ENCODE measurements around the gene TIMM17A. TPM values are rescaled to one million over a fixed set of nuclear protein-coding genes. Genes with fewer than 3 reads are reported as not detected.
A peak's percentile ranks its signal among the peaks of the same experiment; 100 is the strongest.

TIMM17A gene
- polyA plus RNA-seq, 4 donors = 34.8 to 58.3 (median 45.5) TPM

DNA sequence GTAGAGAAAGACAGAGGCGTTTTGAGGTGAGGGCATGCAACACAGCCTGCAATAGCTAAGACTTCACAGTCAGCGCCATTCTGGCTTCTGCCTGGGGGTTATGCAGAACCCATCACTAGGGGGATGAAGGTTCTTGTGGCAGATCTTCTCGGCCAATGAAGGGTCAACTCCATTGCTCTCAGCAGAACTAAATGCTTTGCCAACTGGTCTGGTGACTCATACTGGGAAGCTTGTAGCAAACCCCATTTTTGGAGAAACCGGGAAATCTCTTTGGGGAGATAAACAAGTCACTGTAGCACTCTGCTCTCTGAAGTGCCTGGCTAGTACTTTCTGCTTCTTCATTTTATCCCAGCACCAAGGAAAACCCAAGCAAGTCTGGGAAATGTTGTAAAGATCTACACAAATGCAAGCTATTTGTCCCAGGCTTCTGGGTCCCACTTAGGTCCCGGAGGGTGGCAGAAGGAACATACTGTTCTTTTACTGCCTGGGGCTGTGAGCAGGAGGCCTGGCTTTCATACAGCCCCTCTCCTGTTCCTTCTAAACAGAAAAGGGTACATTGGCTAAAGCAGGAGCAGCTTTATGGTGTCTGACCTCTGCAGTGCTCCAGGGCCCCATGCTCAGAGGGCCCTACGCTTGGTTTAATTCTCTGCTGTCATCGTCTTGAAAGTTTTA lies 37.8 kb upstream of the TIMM17A start:
- DNase-seq = no peak

DNA sequence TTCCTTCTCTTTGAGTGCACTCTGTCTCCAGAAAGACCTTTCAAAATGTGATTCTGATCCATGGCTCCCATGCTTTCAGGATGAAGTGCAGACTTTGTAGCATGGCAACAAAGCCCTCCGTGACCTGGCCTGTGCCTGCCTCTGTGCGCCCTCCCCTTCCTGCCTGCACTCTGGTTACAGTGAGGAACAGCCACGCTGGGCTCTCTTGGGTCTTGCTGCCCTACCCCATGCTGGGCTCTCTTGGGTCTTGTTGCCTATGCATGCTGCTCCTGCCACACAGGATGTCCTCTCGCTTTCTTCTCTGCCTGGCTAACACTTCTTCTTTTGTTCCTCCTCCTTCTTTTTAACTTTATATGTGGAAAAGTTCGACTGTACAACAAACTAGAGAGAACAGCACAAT lies 37.0 kb upstream of the TIMM17A start:
- Histone ChIP-seq H3K36me3 (ENCODE audit: control insufficient read depth in 3 of 3, insufficient read depth in 2 of 3, low read depth in 1 of 3, low read length in 3 of 3) (no peaks in the 10 kb centered on the region), H3K4me1 (ENCODE audit: control insufficient read depth in 3 of 3, insufficient read depth in 2 of 3, low read depth in 1 of 3, low read length in 2 of 3) (no peaks in the 10 kb centered on the region), H3K27ac (ENCODE audit: low read depth in 1 of 3, low read length in 2 of 3) (peak overlapping the region in 2 of 3 donors; percentile 9 to 75), H3K9me3 (ENCODE audit: control insufficient read depth in 2 of 2, insufficient read depth in 1 of 2, low read depth in 1 of 2, low read length in 1 of 2) (no peaks in the 10 kb centered on the region), H3K4me3 (ENCODE audit: low read depth in 1 of 3, low read length in 3 of 3) (no peak overlapping the region), H3K27me3 (ENCODE audit: control insufficient read depth in 3 of 3, insufficient read depth in 3 of 3, low read length in 3 of 3) (peaks cover 0 to 2% (median 0%) of the 10 kb centered on the region in 3 donors)
- DNase-seq = no peak
- WGBS, 3 donors = 79 to 85% (median 79%) methylated on average over 5 of the region's 5 CpGs
- FAIRE-seq = no peak

More for the DNA sequence above, 37.8 kb upstream of the TIMM17A start:
- Histone ChIP-seq H3K27me3 (ENCODE audit: control insufficient read depth in 3 of 3, insufficient read depth in 3 of 3, low read length in 3 of 3) (peaks cover 0 to 2% (median 0%) of the 10 kb centered on the region in 3 donors), H3K27ac (ENCODE audit: low read depth in 1 of 3, low read length in 2 of 3) (peak overlapping the region in 1 of 3 donors; percentile 75), H3K36me3 (ENCODE audit: control insufficient read depth in 3 of 3, insufficient read depth in 2 of 3, low read depth in 1 of 3, low read length in 3 of 3) (no peaks in the 10 kb centered on the region), H3K4me3 (ENCODE audit: low read depth in 1 of 3, low read length in 3 of 3) (no peak overlapping the region), H3K9me3 (ENCODE audit: control insufficient read depth in 2 of 2, insufficient read depth in 1 of 2, low read depth in 1 of 2, low read length in 1 of 2) (no peaks in the 10 kb centered on the region), H3K4me1 (ENCODE audit: control insufficient read depth in 3 of 3, insufficient read depth in 2 of 3, low read depth in 1 of 3, low read length in 2 of 3) (no peaks in the 10 kb centered on the region)
- WGBS, 3 donors = 67 to 85% (median 84%) methylated on average over 7 of the region's 7 CpGs
- no peak for FAIRE-seq

GRCh38 chr1:201921952-201922558 lies 33.2 kb upstream of the TIMM17A start:
- H3K9me3 ChIP-seq (ENCODE audit: control insufficient read depth in 2 of 2, insufficient read depth in 1 of 2, low read depth in 1 of 2, low read length in 1 of 2) = no peaks in the 10 kb centered on the region
- DNase-seq (no peak), FAIRE-seq (no peak)
- no peaks in the 10 kb centered on the region for H3K4me1 ChIP-seq (ENCODE audit: control insufficient read depth in 3 of 3, insufficient read depth in 2 of 3, low read depth in 1 of 3, low read length in 2 of 3)
- 77 to 93% (median 84%) methylated on average over 3 of the region's 3 CpGs for WGBS, 3 donors
- no peak overlapping the region for H3K4me3 ChIP-seq (ENCODE audit: low read depth in 1 of 3, low read length in 3 of 3)
- no peaks in the 10 kb centered on the region for H3K36me3 ChIP-seq (ENCODE audit: control insufficient read depth in 3 of 3, insufficient read depth in 2 of 3, low read depth in 1 of 3, low read length in 3 of 3)
- no peak overlapping the region for H3K27ac ChIP-seq (ENCODE audit: low read depth in 1 of 3, low read length in 2 of 3)
- H3K27me3 ChIP-seq (ENCODE audit: control insufficient read depth in 3 of 3, insufficient read depth in 3 of 3, low read length in 3 of 3) = no peaks in the 10 kb centered on the region

GRCh38 chr1:201925301-201925567 lies 30.1 kb upstream of the TIMM17A start:
- Histone ChIP-seq H3K36me3 (ENCODE audit: control insufficient read depth in 3 of 3, insufficient read depth in 2 of 3, low read depth in 1 of 3, low read length in 3 of 3) (no peaks in the 10 kb centered on the region), H3K9me3 (ENCODE audit: control insufficient read depth in 2 of 2, insufficient read depth in 1 of 2, low read depth in 1 of 2, low read length in 1 of 2) (no peaks in the 10 kb centered on the region), H3K4me3 (ENCODE audit: low read depth in 1 of 3, low read length in 3 of 3) (no peak overlapping the region), H3K27ac (ENCODE audit: low read depth in 1 of 3, low read length in 2 of 3) (no peak overlapping the region), H3K4me1 (ENCODE audit: control insufficient read depth in 3 of 3, insufficient read depth in 2 of 3, low read depth in 1 of 3, low read length in 2 of 3) (no peaks in the 10 kb centered on the region), H3K27me3 (ENCODE audit: control insufficient read depth in 3 of 3, insufficient read depth in 3 of 3, low read length in 3 of 3) (no peaks in the 10 kb centered on the region)
- WGBS, 3 donors = 67 to 75% (median 71%) methylated on average over 2 of the region's 2 CpGs
- DNase-seq (no peak), FAIRE-seq (no peak)

DNA sequence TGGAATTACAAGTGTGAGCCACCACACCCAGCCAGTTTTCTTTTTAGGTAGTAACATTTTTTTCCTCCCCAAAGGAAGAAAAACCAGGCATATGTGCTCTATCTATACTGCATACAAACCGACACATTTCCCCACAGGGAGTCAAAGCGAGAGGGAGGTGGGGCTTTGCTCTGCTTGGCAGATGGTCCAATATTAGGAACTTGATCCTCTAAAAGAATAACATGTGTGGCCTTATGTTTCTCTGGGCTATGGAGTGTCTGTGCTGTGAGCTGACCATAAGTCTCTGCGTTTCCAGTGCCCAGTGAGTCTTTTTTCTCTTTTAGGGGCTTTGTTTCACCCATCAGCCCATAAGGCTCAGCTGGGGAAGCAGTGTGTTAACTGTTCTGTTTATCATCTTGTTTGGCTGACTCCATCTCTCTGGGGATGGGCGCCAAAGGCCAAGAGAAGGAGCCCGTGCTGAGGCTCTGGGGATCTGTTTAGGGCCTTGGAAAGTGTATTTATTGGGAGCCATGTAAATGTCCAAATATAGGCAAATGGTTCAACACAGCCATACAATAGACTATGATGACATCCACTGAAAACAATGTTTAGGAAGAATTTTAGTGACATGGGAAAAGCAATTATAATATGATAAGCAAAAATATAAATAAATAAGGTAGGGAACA lies 29.2 kb upstream of the TIMM17A start:
- Histone ChIP-seq H3K36me3 (ENCODE audit: control insufficient read depth in 3 of 3, insufficient read depth in 2 of 3, low read depth in 1 of 3, low read length in 3 of 3) (no peaks in the 10 kb centered on the region), H3K9me3 (ENCODE audit: control insufficient read depth in 2 of 2, insufficient read depth in 1 of 2, low read depth in 1 of 2, low read length in 1 of 2) (no peaks in the 10 kb centered on the region), H3K4me1 (ENCODE audit: control insufficient read depth in 3 of 3, insufficient read depth in 2 of 3, low read depth in 1 of 3, low read length in 2 of 3) (no peaks in the 10 kb centered on the region), H3K27ac (ENCODE audit: low read depth in 1 of 3, low read length in 2 of 3) (peak overlapping the region in 1 of 3 donors; percentile 71), H3K4me3 (ENCODE audit: low read depth in 1 of 3, low read length in 3 of 3) (no peak overlapping the region), H3K27me3 (ENCODE audit: control insufficient read depth in 3 of 3, insufficient read depth in 3 of 3, low read length in 3 of 3) (no peaks in the 10 kb centered on the region)
- no peak for FAIRE-seq
- no peak for DNase-seq
- 64 to 86% (median 77%) methylated on average over 5 of the region's 5 CpGs for WGBS, 3 donors

- WGBS, 3 donors = 92 to 97% (median 92%) methylated on average over 3 of the region's 3 CpGs
- DNase-seq (no peak), FAIRE-seq (no peak)
- H3K4me3 ChIP-seq (ENCODE audit: low read depth in 1 of 3, low read length in 3 of 3) = no peak overlapping the region
- H3K27me3 ChIP-seq (ENCODE audit: control insufficient read depth in 3 of 3, insufficient read depth in 3 of 3, low read length in 3 of 3) = no peaks in the 10 kb centered on the region
- no peak overlapping the region for H3K27ac ChIP-seq (ENCODE audit: low read depth in 1 of 3, low read length in 2 of 3)
- H3K9me3 ChIP-seq (ENCODE audit: control insufficient read depth in 2 of 2, insufficient read depth in 1 of 2, low read depth in 1 of 2, low read length in 1 of 2) = no peaks in the 10 kb centered on the region
- H3K36me3 ChIP-seq (ENCODE audit: control insufficient read depth in 3 of 3, insufficient read depth in 2 of 3, low read depth in 1 of 3, low read length in 3 of 3) = no peaks in the 10 kb centered on the region
- no peaks in the 10 kb centered on the region for H3K4me1 ChIP-seq (ENCODE audit: control insufficient read depth in 3 of 3, insufficient read depth in 2 of 3, low read depth in 1 of 3, low read length in 2 of 3)
Observed at GRCh38 chr1:201928266-201928665, 27.0 kb upstream of the TIMM17A start.

DNA sequence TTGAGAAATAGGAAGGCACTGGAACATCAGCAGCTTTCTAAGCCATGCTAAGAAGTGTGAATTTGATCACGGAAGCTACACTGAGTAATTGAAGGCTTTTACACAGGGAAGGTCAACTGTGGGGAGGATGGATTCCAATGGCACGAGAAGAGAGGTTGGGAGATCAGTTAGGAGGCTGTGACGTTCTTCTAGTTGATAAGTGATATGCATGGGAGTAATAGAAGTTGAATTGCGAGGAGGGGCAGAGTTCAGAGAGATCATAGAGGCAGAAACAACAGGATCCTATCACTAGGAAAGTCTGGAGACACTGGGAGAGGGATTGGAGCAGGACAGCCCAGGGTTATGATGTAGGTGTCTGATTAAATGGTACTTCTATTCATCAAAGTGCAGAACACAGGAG lies 25.2 kb upstream of the TIMM17A start:
- Histone ChIP-seq H3K27ac (ENCODE audit: low read depth in 1 of 3, low read length in 2 of 3) (no peak overlapping the region), H3K36me3 (ENCODE audit: control insufficient read depth in 3 of 3, insufficient read depth in 2 of 3, low read depth in 1 of 3, low read length in 3 of 3) (no peaks in the 10 kb centered on the region), H3K4me1 (ENCODE audit: control insufficient read depth in 3 of 3, insufficient read depth in 2 of 3, low read depth in 1 of 3, low read length in 2 of 3) (no peaks in the 10 kb centered on the region), H3K27me3 (ENCODE audit: control insufficient read depth in 3 of 3, insufficient read depth in 3 of 3, low read length in 3 of 3) (no peaks in the 10 kb centered on the region), H3K4me3 (ENCODE audit: low read depth in 1 of 3, low read length in 3 of 3) (no peak overlapping the region), H3K9me3 (ENCODE audit: control insufficient read depth in 2 of 2, insufficient read depth in 1 of 2, low read depth in 1 of 2, low read length in 1 of 2) (no peaks in the 10 kb centered on the region)
- FAIRE-seq = no peak
- WGBS, 3 donors = 21 to 57% (median 29%) methylated on average over 4 of the region's 4 CpGs
- peak in 1 of 2 donors; percentile 76 for DNase-seq

- FAIRE-seq (no peak), DNase-seq (no peak)
- Histone ChIP-seq H3K4me1 (ENCODE audit: control insufficient read depth in 3 of 3, insufficient read depth in 2 of 3, low read depth in 1 of 3, low read length in 2 of 3) (no peaks in the 10 kb centered on the region), H3K9me3 (ENCODE audit: control insufficient read depth in 2 of 2, insufficient read depth in 1 of 2, low read depth in 1 of 2, low read length in 1 of 2) (no peaks in the 10 kb centered on the region), H3K36me3 (ENCODE audit: control insufficient read depth in 3 of 3, insufficient read depth in 2 of 3, low read depth in 1 of 3, low read length in 3 of 3) (no peaks in the 10 kb centered on the region), H3K27ac (ENCODE audit: low read depth in 1 of 3, low read length in 2 of 3) (no peak overlapping the region), H3K4me3 (ENCODE audit: low read depth in 1 of 3, low read length in 3 of 3) (no peak overlapping the region), H3K27me3 (ENCODE audit: control insufficient read depth in 3 of 3, insufficient read depth in 3 of 3, low read length in 3 of 3) (no peaks in the 10 kb centered on the region)
- 58 to 66% (median 63%) methylated on average over 5 of the region's 5 CpGs for WGBS, 3 donors
Observed at GRCh38 chr1:201930803-201931202, 24.5 kb upstream of the TIMM17A start.
